ENCODE results near the gene SP110. TPM values are rescaled to one million over a fixed set of nuclear protein-coding genes. Genes with fewer than 3 reads are reported as not detected.

Gene SP110
- total and polyA plus RNA-seq, 2 experiments from 2014 or later, result 2.3 to 8.2 TPM

GRCh38 chr2:230153390-230153976 is 66.3 kb downstream of the SP110 start:
- H3K27ac Mint-ChIP-seq, result no peak overlapping the region

GRCh38 chr2:230152334-230152733 is 67.5 kb downstream of the SP110 start:
- Mint-ChIP-seq H3K4me1 (peaks cover 5% of the 10 kb centered on the region; the same call in 1 of the 3 replicates), H3K9me3 (peaks cover 8% of the 10 kb centered on the region; the same call in 2 of the 3 replicates), H3K36me3 (ENCODE audit: low read depth) (peaks cover 3% of the 10 kb centered on the region; the same call in 1 of the 3 replicates), H3K27me3 (ENCODE audit: insufficient read depth, low read depth, poor library complexity) (no peaks in the 10 kb centered on the region), H3K27ac (no peak overlapping the region), H3K4me3 (no peak overlapping the region)
- Histone ChIP-seq H3K36me3 (ENCODE audit: insufficient read depth) (no peaks in the 10 kb centered on the region), H3K4me3 (no peak overlapping the region), H4K20me1 (replicated peaks; ENCODE audit: insufficient read depth) (no peaks in the 10 kb centered on the region), H3K27ac (ENCODE audit: low read depth) (no peak overlapping the region), H3K4me2 (no peak overlapping the region), H2AFZ (no peak overlapping the region), H3K27me3 (ENCODE audit: insufficient read depth) (no peaks in the 10 kb centered on the region), H3K79me2 (replicated peaks; ENCODE audit: insufficient read depth) (no peaks in the 10 kb centered on the region), H3F3A (replicated peaks; ENCODE audit: low read depth) (no peaks in the 10 kb centered on the region), H3K4me1 (ENCODE audit: insufficient read depth) (no peaks in the 10 kb centered on the region), H3K9me2 (ENCODE audit: insufficient read depth) (no peaks in the 10 kb centered on the region)
- ATAC-seq, result no peak
- no peak for DNase-seq (ENCODE audit: low spot score)
- no peak for TF ChIP-seq ETS1 (IDR thresholded peaks at IDR 0.05)
- TF ChIP-seq REST (IDR thresholded peaks at IDR 0.05; ENCODE audit: unreplicated experiment), result no peak
- TF ChIP-seq JUNB (IDR thresholded peaks at IDR 0.05; ENCODE audit: unreplicated experiment), result no peak
- TF ChIP-seq EZH2 (IDR thresholded peaks at IDR 0.05; ENCODE audit: low read depth, unreplicated experiment), result no peak
- no peak for TF ChIP-seq CREB1 (CRISPR knock-in tag; IDR thresholded peaks at IDR 0.05; ENCODE audit: low read depth)
- TF ChIP-seq ZNF114 (CRISPR knock-in tag; IDR thresholded peaks at IDR 0.05), result no peak
- TF ChIP-seq STAT1 (IDR thresholded peaks at IDR 0.05; ENCODE audit: unreplicated experiment), result no peak
- no peak for TF ChIP-seq ZNF331 (CRISPR knock-in tag; IDR thresholded peaks at IDR 0.05; ENCODE audit: low read depth)
- no peak for TF ChIP-seq EZH2phosphoT487 (IDR thresholded peaks at IDR 0.05; ENCODE audit: unreplicated experiment)
- no peak for TF ChIP-seq NANOG (IDR thresholded peaks at IDR 0.05; ENCODE audit: borderline replicate concordance)
- no peak for TF ChIP-seq CTCF (conservative IDR thresholded peaks at IDR 0.05; ENCODE audit: low read depth in 2 of 2)
- no peak for TF ChIP-seq POLR2AphosphoS5 (IDR thresholded peaks at IDR 0.05; ENCODE audit: low read depth)

More at GRCh38 chr2:230153390-230153976, 66.3 kb downstream of the SP110 start:
- TF ChIP-seq ZNF331 (CRISPR knock-in tag; IDR thresholded peaks at IDR 0.05; ENCODE audit: low read depth), result no peak
- TF ChIP-seq CREB1 (CRISPR knock-in tag; IDR thresholded peaks at IDR 0.05; ENCODE audit: low read depth), result no peak
- no peak for TF ChIP-seq STAT1 (IDR thresholded peaks at IDR 0.05; ENCODE audit: unreplicated experiment)
- no peak for TF ChIP-seq CTCF (conservative IDR thresholded peaks at IDR 0.05; ENCODE audit: low read depth in 2 of 2)
- no peak for TF ChIP-seq JUNB (IDR thresholded peaks at IDR 0.05; ENCODE audit: unreplicated experiment)
- no peak overlapping the region for H3K27ac ChIP-seq (ENCODE audit: low read depth)
- no peak for DNase-seq (ENCODE audit: low spot score)
- H3K36me3 ChIP-seq (ENCODE audit: insufficient read depth), result no peaks in the 10 kb centered on the region
- H3K4me3 ChIP-seq, result no peak overlapping the region
- H3K27me3 ChIP-seq (ENCODE audit: insufficient read depth), result no peaks in the 10 kb centered on the region
- no peak for ATAC-seq
- Mint-ChIP-seq H3K9me3 (peaks cover 11% of the 10 kb centered on the region), H3K36me3 (ENCODE audit: low read depth) (peaks cover 6% of the 10 kb centered on the region; the same call in 2 of the 3 replicates), H3K27me3 (ENCODE audit: insufficient read depth, low read depth, poor library complexity) (peaks cover 3% of the 10 kb centered on the region), H3K4me3 (no peak overlapping the region), H3K4me1 (peaks cover 5% of the 10 kb centered on the region; the same call in 1 of the 3 replicates)
- no peaks in the 10 kb centered on the region for H3K4me1 ChIP-seq (ENCODE audit: insufficient read depth)
- H4K20me1 ChIP-seq (replicated peaks; ENCODE audit: insufficient read depth), result no peaks in the 10 kb centered on the region
- H3K9me2 ChIP-seq (ENCODE audit: insufficient read depth), result no peaks in the 10 kb centered on the region
- H2AFZ ChIP-seq, result no peak overlapping the region
- no peaks in the 10 kb centered on the region for H3K79me2 ChIP-seq (replicated peaks; ENCODE audit: insufficient read depth)
- H3F3A ChIP-seq (replicated peaks; ENCODE audit: low read depth), result no peaks in the 10 kb centered on the region
- H3K4me2 ChIP-seq, result no peak overlapping the region

Data from GM23338 (cell line).